ENCODE measurements around the gene CSMD2.
"Not testable (repeated sequence)": the region's sequence is repeated elsewhere in the genome, so short reads cannot be mapped to it uniquely, and the experiment has no call there.

Gene CSMD2

GRCh38 chr1:33535334-33535733, 629.7 kb downstream of the CSMD2 start:
- no peak for DNase-seq (ENCODE audit: low spot score)

GRCh38 chr1:33532936-33533335, 632.1 kb downstream of the CSMD2 start:
- DNase-seq (ENCODE audit: low spot score), result no peak

GRCh38 chr1:33532250-33532649, 632.8 kb downstream of the CSMD2 start:
- no peak for DNase-seq (ENCODE audit: low spot score)

GRCh38 chr1:33529957-33530356, 635.1 kb downstream of the CSMD2 start:
- DNase-seq (ENCODE audit: low spot score), result no peak

- DNase-seq (ENCODE audit: low spot score), result no peak
Measured at GRCh38 chr1:33527934-33528333, 637.1 kb downstream of the CSMD2 start.

- no peak for DNase-seq (ENCODE audit: low spot score)
Measured at GRCh38 chr1:33524586-33524985, 640.4 kb downstream of the CSMD2 start.

- DNase-seq (ENCODE audit: low spot score), result no peak
Measured at GRCh38 chr1:33519240-33519884, 645.7 kb downstream of the CSMD2 start.

- DNase-seq (ENCODE audit: low spot score), result no peak
Measured at GRCh38 chr1:33517596-33518250, 647.3 kb downstream of the CSMD2 start.

GRCh38 chr1:33516891-33517567, 648.0 kb downstream of the CSMD2 start:
- no peak for DNase-seq (ENCODE audit: low spot score)

- no peak for DNase-seq (ENCODE audit: low spot score)
Measured at GRCh38 chr1:33516428-33516827, 648.6 kb downstream of the CSMD2 start.

GRCh38 chr1:33515607-33516006, 649.4 kb downstream of the CSMD2 start:
- DNase-seq (ENCODE audit: low spot score), result no peak

- no peak for DNase-seq (ENCODE audit: low spot score)
Measured at GRCh38 chr1:33515112-33515511, 649.9 kb downstream of the CSMD2 start.

- DNase-seq (ENCODE audit: low spot score), result no peak
Measured at GRCh38 chr1:33512226-33513011, 652.6 kb downstream of the CSMD2 start.

- not testable (repeated sequence) for DNase-seq (ENCODE audit: low spot score)
Measured at GRCh38 chr1:33509276-33509675, 655.8 kb downstream of the CSMD2 start.

- no peak for DNase-seq (ENCODE audit: low spot score)
Measured at GRCh38 chr1:33508151-33508550, 656.9 kb downstream of the CSMD2 start.

GRCh38 chr1:33507661-33508060, 657.4 kb downstream of the CSMD2 start:
- no peak for DNase-seq (ENCODE audit: low spot score)

GRCh38 chr1:33503506-33503905, 661.5 kb downstream of the CSMD2 start:
- DNase-seq (ENCODE audit: low spot score), result no peak

- DNase-seq (ENCODE audit: low spot score), result no peak
Measured at GRCh38 chr1:33502726-33503125, 662.3 kb downstream of the CSMD2 start.

GRCh38 chr1:33501774-33502173, 663.3 kb downstream of the CSMD2 start:
- no peak for DNase-seq (ENCODE audit: low spot score)

GRCh38 chr1:33501309-33501708, 663.7 kb downstream of the CSMD2 start:
- no peak for DNase-seq (ENCODE audit: low spot score)

GRCh38 chr1:33500547-33500946, 664.5 kb downstream of the CSMD2 start:
- no peak for DNase-seq (ENCODE audit: low spot score)

- no peak for DNase-seq (ENCODE audit: low spot score)
Measured at GRCh38 chr1:33497410-33497809, 667.6 kb downstream of the CSMD2 start.

- DNase-seq (ENCODE audit: low spot score), result no peak
Measured at GRCh38 chr1:33494929-33495328, 670.1 kb downstream of the CSMD2 start.
